H9 (cell line): ENCODE results near the gene ZSCAN9. TPM values are rescaled to one million over a fixed set of nuclear protein-coding genes. Genes with fewer than 3 reads are reported as not detected.

Experiments used
- DNase-seq: peaks from one replicate; pipeline ENCODE4 v3.0.0-alpha.2; 2017
- H2AFZ ChIP-seq: one replicate; pipeline ENCODE4 v1.6.1; 2013; ENCODE audit warnings: mild to moderate bottlenecking, low read length, control low read depth, moderate library complexity
- H2AK5ac ChIP-seq: 2 replicates; pipeline ENCODE4 v1.6.1; 2013; ENCODE audit warnings: low read length, control low read depth, mixed read lengths; ENCODE audit not compliant: insufficient read length
- H2BK120ac ChIP-seq: one replicate; pipeline ENCODE4 v1.6.1; 2013; ENCODE audit warnings: low read depth, mild to moderate bottlenecking, low read length, control low read depth, inconsistent platforms; ENCODE audit not compliant: poor library complexity, severe bottlenecking
- H2BK12ac ChIP-seq: 2 replicates; pipeline ENCODE4 v1.6.1; 2013; ENCODE audit warnings: low read length, control low read depth, mixed read lengths, low read depth; ENCODE audit not compliant: insufficient read length
- H2BK15ac ChIP-seq: 2 replicates; pipeline ENCODE4 v1.6.1; 2013; ENCODE audit warnings: low read depth, low read length, control low read depth
- H2BK20ac ChIP-seq: one replicate; pipeline ENCODE4 v1.6.1; 2013; ENCODE audit warnings: low read depth, mild to moderate bottlenecking, low read length, control low read depth, inconsistent platforms; ENCODE audit not compliant: poor library complexity, severe bottlenecking
- H2BK5ac ChIP-seq: 2 replicates; pipeline ENCODE4 v1.6.1; 2013; ENCODE audit warnings: low read length, control low read depth, mixed read lengths; ENCODE audit not compliant: insufficient read length
- H3K14ac ChIP-seq: 2 replicates; pipeline ENCODE4 v1.6.1; 2013; ENCODE audit warnings: low read length, control low read depth; ENCODE audit not compliant: insufficient read depth
- H3K18ac ChIP-seq: 2 replicates; pipeline ENCODE4 v1.6.1; 2013; ENCODE audit warnings: low read depth, mild to moderate bottlenecking, mixed read lengths, low read length, control low read depth; ENCODE audit not compliant: insufficient read length
- H3K23ac ChIP-seq: 2 replicates; pipeline ENCODE4 v1.6.1; 2013; ENCODE audit warnings: low read length, control low read depth, mixed read lengths, low read depth; ENCODE audit not compliant: insufficient read length
- H3K23me2 ChIP-seq: 2 replicates; pipeline ENCODE4 v1.6.1; 2013; ENCODE audit warnings: low read depth, mild to moderate bottlenecking, mixed read lengths, low read length, control low read depth; ENCODE audit not compliant: insufficient read length, poor library complexity, severe bottlenecking
- H3K27ac ChIP-seq: 2 replicates; pipeline ENCODE4 v1.5.1; 2013; ENCODE audit warnings: low read length, control low read depth, mixed read lengths, low read depth; ENCODE audit not compliant: insufficient read length
- H3K27me3 ChIP-seq: 2 replicates; pipeline ENCODE4 v1.6.1; 2013; ENCODE audit warnings: low read length, control low read depth, inconsistent platforms; ENCODE audit not compliant: insufficient read depth
- H3K4ac ChIP-seq: 2 replicates; pipeline ENCODE4 v1.6.1; 2013; ENCODE audit warnings: low read depth, mild to moderate bottlenecking, control low read depth, inconsistent platforms, low read length, moderate library complexity
- H3K4me1 ChIP-seq: 2 replicates; pipeline ENCODE4 v1.6.1; 2013; ENCODE audit warnings: low read length, control low read depth, inconsistent platforms; ENCODE audit not compliant: insufficient read depth
- H3K4me2 ChIP-seq: 2 replicates; pipeline ENCODE4 v1.6.1; 2013; ENCODE audit warnings: low read length, control low read depth, mixed read lengths; ENCODE audit not compliant: insufficient read length, insufficient read depth
- H3K56ac ChIP-seq: 2 replicates; pipeline ENCODE4 v1.6.1; 2013; ENCODE audit warnings: low read depth, mild to moderate bottlenecking, mixed read lengths, low read length, control low read depth; ENCODE audit not compliant: insufficient read length
- H3K79me1 ChIP-seq: 2 replicates; pipeline ENCODE4 v1.6.1; 2013; ENCODE audit warnings: low read depth, mild to moderate bottlenecking, moderate library complexity, low read length, control low read depth, inconsistent platforms; ENCODE audit not compliant: insufficient read depth, poor library complexity, severe bottlenecking
- H3K79me2 ChIP-seq: 2 replicates; pipeline ENCODE4 v1.6.1; 2013; ENCODE audit warnings: low read length, control low read depth, inconsistent platforms; ENCODE audit not compliant: insufficient read depth
- H3K9ac ChIP-seq: 2 replicates; pipeline ENCODE4 v1.6.1; 2013; ENCODE audit warnings: low read length, control low read depth, mixed read lengths; ENCODE audit not compliant: insufficient read length; ENCODE audit errors: extremely low read depth
- H3K9me3 ChIP-seq: one replicate; pipeline ENCODE4 v1.6.1; 2013; ENCODE audit warnings: low read depth, low read length, inconsistent platforms; ENCODE audit not compliant: control insufficient read depth
- H3T11ph ChIP-seq: one replicate; pipeline ENCODE4 v1.6.1; 2013; ENCODE audit warnings: mild to moderate bottlenecking, low read length, control low read depth, inconsistent platforms
- H4K20me1 ChIP-seq: one replicate; pipeline ENCODE4 v1.6.1; 2013; ENCODE audit not compliant: control insufficient read depth, insufficient read length, insufficient read depth
- H4K5ac ChIP-seq: 2 replicates; pipeline ENCODE4 v1.6.1; 2013; ENCODE audit warnings: low read depth, mild to moderate bottlenecking, mixed read lengths, low read length, control low read depth; ENCODE audit not compliant: insufficient read length
- H4K8ac ChIP-seq: replicated peaks from 2 replicates; pipeline ENCODE4 v1.6.1; 2013; ENCODE audit warnings: low read length, control low read depth, mixed read lengths, low read depth; ENCODE audit not compliant: insufficient read length
- H4K91ac ChIP-seq: 2 replicates; pipeline ENCODE4 v1.6.1; 2013; ENCODE audit warnings: low read depth, mild to moderate bottlenecking, moderate library complexity, mixed read lengths, low read length, control low read depth; ENCODE audit not compliant: insufficient read length
- H3K27ac Mint-ChIP-seq, 3 experiments: 2 replicates in 2 of 3; 3 replicates in 1 of 3; pipeline ENCODE4 v1.8.0; 2020 to 2021; ENCODE audit warnings: mixed read lengths in 3 of 3, mild to moderate bottlenecking in 1 of 3, moderate library complexity in 1 of 3
- H3K27me3 Mint-ChIP-seq: 2 replicates; pipeline ENCODE4 v1.8.0; 2021; ENCODE audit warnings: low read depth, mild to moderate bottlenecking, moderate library complexity, mixed read lengths
- H3K36me3 Mint-ChIP-seq, 3 experiments: 2 replicates in 2 of 3; 3 replicates in 1 of 3; pipeline ENCODE4 v1.8.0; 2020 to 2021; ENCODE audit warnings: low read depth in 3 of 3, mixed read lengths in 3 of 3; ENCODE audit not compliant: insufficient read depth in 1 of 3
- H3K4me1 Mint-ChIP-seq, 2 experiments: 2 replicates each; pipeline ENCODE4 v1.8.0; 2020; ENCODE audit warnings: mixed read lengths in 2 of 2
- H3K4me3 Mint-ChIP-seq, 2 experiments: 2 replicates in 1 of 2; 3 replicates in 1 of 2; pipeline ENCODE4 v1.8.0; 2020 to 2021; ENCODE audit warnings: mild to moderate bottlenecking in 2 of 2, mixed read lengths in 2 of 2, moderate library complexity in 1 of 2
- H3K9me3 Mint-ChIP-seq, 2 experiments: 2 replicates in 1 of 2; 3 replicates in 1 of 2; pipeline ENCODE4 v1.8.0; 2020; ENCODE audit warnings: mild to moderate bottlenecking in 2 of 2, mixed read lengths in 2 of 2, moderate library complexity in 1 of 2
- WGBS: extraction: QIAGEN DNeasy Blood & Tissue Kit; methylation state at CpG from one replicate; pipeline ENCODE4 v1.1.7; 2013; ENCODE audit warnings: missing lambda C conversion rate, low lambda C conversion rate, mixed read lengths; ENCODE audit not compliant: insufficient read length; ENCODE audit errors: extremely low coverage; 5-methylcytosine and 5-hydroxymethylcytosine counted together
- total RNA-seq: library from RNA; stranded (reverse); gene quantifications from 2 replicates; pipeline ENCODE4 v1.2.1, GENCODE V29; 2021
- TF ChIP-seq, protein P1 (sequence below): fragments of 200-600 bp; sonication (generic); conservative IDR thresholded peaks from 3 replicates; pipeline ENCODE4 v1.8.0; 2021; ENCODE audit warnings: antibody characterized with exemption, mild to moderate bottlenecking

ZSCAN9 gene
- total RNA-seq, 1 experiment from 2014 or later, result 11.5 TPM

DNA sequence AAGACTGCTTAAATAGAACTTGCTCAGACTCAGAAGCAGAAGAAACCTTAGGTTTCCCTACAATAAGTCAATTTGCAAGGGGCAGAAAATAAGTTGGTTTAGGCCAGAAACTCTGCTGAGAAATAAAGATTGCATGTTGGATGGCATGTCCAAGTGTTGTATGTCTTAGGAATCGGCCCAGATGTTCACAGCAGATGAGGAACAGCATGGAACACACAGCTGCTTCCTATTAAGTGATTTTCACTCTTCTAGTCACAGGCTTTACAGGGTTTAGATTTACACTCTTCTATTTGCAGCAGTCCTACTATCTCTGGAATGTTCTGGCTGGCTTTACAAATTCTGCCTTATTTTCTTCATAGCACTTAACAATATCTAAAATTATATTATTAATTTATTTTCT is 23.8 kb downstream of the ZSCAN9 start:
- peaks cover 4% of the 10 kb centered on the region for H3K23me2 ChIP-seq
- no peak overlapping the region for H3K27ac Mint-ChIP-seq
- no peak overlapping the region for H3T11ph ChIP-seq
- peaks cover 3% of the 10 kb centered on the region; the same call in 1 of the 2 replicates for H3K79me2 ChIP-seq
- H3K27me3 ChIP-seq, result no peaks in the 10 kb centered on the region; the same call in 1 of the 2 replicates
- no peak overlapping the region for H3K27ac ChIP-seq
- H3K9me3 ChIP-seq, result no peaks in the 10 kb centered on the region
- H3K27me3 Mint-ChIP-seq, result no peaks in the 10 kb centered on the region
- DNase-seq, result no peak
- H3K4me2 ChIP-seq, result no peak overlapping the region
- H4K5ac ChIP-seq, result no peak overlapping the region
- WGBS, result no CpG with 5 or more reads among the region's 1 CpG
- no peak overlapping the region for H4K91ac ChIP-seq
- no peak overlapping the region for H2BK15ac ChIP-seq
- H3K4ac ChIP-seq, result no peak overlapping the region
- TF ChIP-seq, protein P1, sequence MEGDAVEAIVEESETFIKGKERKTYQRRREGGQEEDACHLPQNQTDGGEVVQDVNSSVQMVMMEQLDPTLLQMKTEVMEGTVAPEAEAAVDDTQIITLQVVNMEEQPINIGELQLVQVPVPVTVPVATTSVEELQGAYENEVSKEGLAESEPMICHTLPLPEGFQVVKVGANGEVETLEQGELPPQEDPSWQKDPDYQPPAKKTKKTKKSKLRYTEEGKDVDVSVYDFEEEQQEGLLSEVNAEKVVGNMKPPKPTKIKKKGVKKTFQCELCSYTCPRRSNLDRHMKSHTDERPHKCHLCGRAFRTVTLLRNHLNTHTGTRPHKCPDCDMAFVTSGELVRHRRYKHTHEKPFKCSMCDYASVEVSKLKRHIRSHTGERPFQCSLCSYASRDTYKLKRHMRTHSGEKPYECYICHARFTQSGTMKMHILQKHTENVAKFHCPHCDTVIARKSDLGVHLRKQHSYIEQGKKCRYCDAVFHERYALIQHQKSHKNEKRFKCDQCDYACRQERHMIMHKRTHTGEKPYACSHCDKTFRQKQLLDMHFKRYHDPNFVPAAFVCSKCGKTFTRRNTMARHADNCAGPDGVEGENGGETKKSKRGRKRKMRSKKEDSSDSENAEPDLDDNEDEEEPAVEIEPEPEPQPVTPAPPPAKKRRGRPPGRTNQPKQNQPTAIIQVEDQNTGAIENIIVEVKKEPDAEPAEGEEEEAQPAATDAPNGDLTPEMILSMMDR, result no peak
- peaks cover 11 to 49% (median 39%) of the 10 kb centered on the region in 3 experiments for H3K36me3 Mint-ChIP-seq
- H4K20me1 ChIP-seq, result no peaks in the 10 kb centered on the region
- H3K4me1 ChIP-seq, result no peaks in the 10 kb centered on the region
- H2BK20ac ChIP-seq, result no peak overlapping the region
- H3K23ac ChIP-seq, result no peak overlapping the region
- no peak overlapping the region for H2BK5ac ChIP-seq
- no peak overlapping the region for H3K4me3 Mint-ChIP-seq
- H3K9ac ChIP-seq, result no peak overlapping the region
- no peak overlapping the region for H2AFZ ChIP-seq
- peaks cover 13 to 14% of the 10 kb centered on the region in 2 experiments for H3K4me1 Mint-ChIP-seq
- no peak overlapping the region for H3K56ac ChIP-seq
- no peak overlapping the region for H3K14ac ChIP-seq
- no peak overlapping the region for H2BK120ac ChIP-seq
- no peak overlapping the region for H3K18ac ChIP-seq
- no peak overlapping the region for H4K8ac ChIP-seq
- no peaks in the 10 kb centered on the region for H3K79me1 ChIP-seq
- H2BK12ac ChIP-seq, result no peak overlapping the region
- no peaks in the 10 kb centered on the region for H3K9me3 Mint-ChIP-seq
- H2AK5ac ChIP-seq, result no peak overlapping the region
